ENCODE results near the gene MAP3K20. TPM values are rescaled to one million over a fixed set of nuclear protein-coding genes. Genes with fewer than 3 reads are reported as not detected.
"Not testable (repeated sequence)": the region's sequence is repeated elsewhere in the genome, so short reads cannot be mapped to it uniquely, and the experiment has no call there.

Gene MAP3K20
- total RNA-seq, 2 donors from 2014 or later = 141 to 223 TPM

DNA sequence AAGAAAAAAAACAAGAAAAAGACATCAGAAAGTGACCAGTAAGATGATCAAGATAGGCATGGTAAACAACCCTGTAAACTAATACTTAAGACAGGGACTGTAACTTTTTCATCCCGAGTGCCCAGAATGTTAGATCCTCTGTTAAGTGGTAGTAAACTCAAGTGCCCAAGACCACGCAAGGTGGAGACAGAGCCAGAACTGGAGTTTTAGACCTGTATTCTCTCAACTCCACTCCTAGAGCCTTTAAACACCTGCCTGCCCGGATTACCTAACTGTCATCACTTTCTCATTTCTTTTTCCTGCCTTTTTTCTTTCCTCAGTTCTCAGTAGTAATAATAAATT lies 203.9 kb downstream of the MAP3K20 start:
- no peak for TF ChIP-seq CTCF (IDR thresholded peaks at IDR 0.05)
- Histone ChIP-seq H3K36me3 (no peaks in the 10 kb centered on the region), H3K9me3 (no peaks in the 10 kb centered on the region), H3K27me3 (no peaks in the 10 kb centered on the region), H3K27ac (no peak overlapping the region), H3K4me3 (no peak overlapping the region), H3K4me1 (no peaks in the 10 kb centered on the region)
- DNase-seq (ENCODE audit: low spot score) = no peak

- Histone ChIP-seq H3K27ac (no peak overlapping the region), H3K9me3 (no peaks in the 10 kb centered on the region), H3K27me3 (no peaks in the 10 kb centered on the region), H3K4me3 (no peak overlapping the region), H3K36me3 (no peaks in the 10 kb centered on the region), H3K4me1 (no peaks in the 10 kb centered on the region)
- no peak for DNase-seq (ENCODE audit: low spot score)
- no peak for TF ChIP-seq CTCF (IDR thresholded peaks at IDR 0.05)
These were observed 205.2 kb downstream of the MAP3K20 start for GRCh38 chr2:173280853-173281252.

- not testable (repeated sequence) for H3K4me1 ChIP-seq; H3K27me3 ChIP-seq; H3K36me3 ChIP-seq; H3K27ac ChIP-seq; DNase-seq (ENCODE audit: low spot score); H3K9me3 ChIP-seq; H3K4me3 ChIP-seq
These were observed 206.3 kb downstream of the MAP3K20 start for GRCh38 chr2:173281898-173282297.

GRCh38 chr2:173282795-173283545 lies 207.3 kb downstream of the MAP3K20 start:
- H3K4me3 ChIP-seq = no peak overlapping the region
- DNase-seq (ENCODE audit: low spot score) = no peak
- H3K36me3 ChIP-seq = no peaks in the 10 kb centered on the region
- no peak for TF ChIP-seq CTCF (IDR thresholded peaks at IDR 0.05)
- no peaks in the 10 kb centered on the region for H3K4me1 ChIP-seq
- H3K9me3 ChIP-seq = no peaks in the 10 kb centered on the region
- H3K27me3 ChIP-seq = no peaks in the 10 kb centered on the region
- H3K27ac ChIP-seq = no peak overlapping the region

- DNase-seq (ENCODE audit: low spot score) = no peak
- Histone ChIP-seq H3K4me1 (no peaks in the 10 kb centered on the region), H3K9me3 (no peaks in the 10 kb centered on the region), H3K4me3 (no peak overlapping the region), H3K27ac (no peak overlapping the region), H3K27me3 (no peaks in the 10 kb centered on the region), H3K36me3 (no peaks in the 10 kb centered on the region)
- no peak for TF ChIP-seq CTCF (IDR thresholded peaks at IDR 0.05)
These were observed 210.6 kb downstream of the MAP3K20 start for GRCh38 chr2:173286153-173286809.

- TF ChIP-seq CTCF (IDR thresholded peaks at IDR 0.05) = no peak
- Histone ChIP-seq H3K27me3 (no peaks in the 10 kb centered on the region), H3K27ac (no peak overlapping the region), H3K36me3 (no peaks in the 10 kb centered on the region), H3K4me3 (no peak overlapping the region), H3K9me3 (no peaks in the 10 kb centered on the region), H3K4me1 (no peaks in the 10 kb centered on the region)
- DNase-seq (ENCODE audit: low spot score) = no peak
These were observed 211.9 kb downstream of the MAP3K20 start for GRCh38 chr2:173287594-173287993.

Measured in right atrium auricular region (tissue), 2 donors.